ENCODE results near the gene RAB31.

DNA sequence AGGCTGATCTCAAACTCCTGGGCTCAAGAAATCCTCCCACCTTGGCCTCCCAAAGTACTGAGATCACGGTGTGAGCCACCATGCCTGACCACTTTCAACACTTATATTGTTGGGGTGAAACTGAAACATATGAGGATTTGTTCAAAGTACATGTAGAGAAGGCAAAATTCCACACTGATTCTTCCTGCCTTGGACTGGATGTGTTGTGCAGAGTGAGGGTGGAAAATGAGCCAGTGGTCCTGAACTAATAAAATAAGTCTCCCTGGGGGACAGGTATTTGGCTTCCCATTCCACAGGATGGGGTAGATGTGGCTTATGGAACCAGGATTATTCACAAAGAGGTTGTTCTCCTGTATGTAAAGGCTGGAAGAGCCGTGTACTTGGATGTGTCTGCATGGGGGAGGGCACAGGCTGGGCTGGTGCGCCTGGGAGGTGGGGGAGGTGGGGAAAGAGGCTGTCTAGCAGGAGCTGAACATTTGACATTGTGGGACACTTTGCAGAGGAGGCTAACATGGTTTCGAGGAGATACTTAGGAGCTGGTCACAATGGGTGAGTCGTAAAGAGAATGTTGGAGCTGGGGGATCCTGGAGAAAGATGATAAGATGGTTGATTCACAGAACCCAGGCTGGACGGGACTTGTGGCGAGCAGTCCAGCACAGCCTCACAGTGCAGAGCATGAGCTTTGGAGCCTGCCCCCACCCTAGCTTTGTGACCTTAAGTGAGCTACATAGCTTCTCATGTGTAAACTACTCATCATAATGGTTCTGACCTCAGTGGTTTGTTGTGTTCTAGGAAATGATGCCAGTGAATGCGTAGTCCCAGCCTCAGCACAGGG, 177.3 kb downstream of the RAB31 start, which contains the start of gene TXNDC2:
- TF ChIP-seq POLR2A (IDR thresholded peaks at IDR 0.05; ENCODE audit: low read depth, low read length) (no peak), POLR2AphosphoS5 (IDR thresholded peaks at IDR 0.05; ENCODE audit: low read depth, low read length) (no peak)

Data from GM12891 (cell line).